Suppressor macrophage treated with lipopolysaccharide for 4 hours (primary cell): Measurements from ENCODE around the gene ZNF883.

Experiments used
- DNase-seq: peaks from one replicate; pipeline ENCODE4 v3.0.0-alpha.2; 2020

ZNF883 gene

DNA sequence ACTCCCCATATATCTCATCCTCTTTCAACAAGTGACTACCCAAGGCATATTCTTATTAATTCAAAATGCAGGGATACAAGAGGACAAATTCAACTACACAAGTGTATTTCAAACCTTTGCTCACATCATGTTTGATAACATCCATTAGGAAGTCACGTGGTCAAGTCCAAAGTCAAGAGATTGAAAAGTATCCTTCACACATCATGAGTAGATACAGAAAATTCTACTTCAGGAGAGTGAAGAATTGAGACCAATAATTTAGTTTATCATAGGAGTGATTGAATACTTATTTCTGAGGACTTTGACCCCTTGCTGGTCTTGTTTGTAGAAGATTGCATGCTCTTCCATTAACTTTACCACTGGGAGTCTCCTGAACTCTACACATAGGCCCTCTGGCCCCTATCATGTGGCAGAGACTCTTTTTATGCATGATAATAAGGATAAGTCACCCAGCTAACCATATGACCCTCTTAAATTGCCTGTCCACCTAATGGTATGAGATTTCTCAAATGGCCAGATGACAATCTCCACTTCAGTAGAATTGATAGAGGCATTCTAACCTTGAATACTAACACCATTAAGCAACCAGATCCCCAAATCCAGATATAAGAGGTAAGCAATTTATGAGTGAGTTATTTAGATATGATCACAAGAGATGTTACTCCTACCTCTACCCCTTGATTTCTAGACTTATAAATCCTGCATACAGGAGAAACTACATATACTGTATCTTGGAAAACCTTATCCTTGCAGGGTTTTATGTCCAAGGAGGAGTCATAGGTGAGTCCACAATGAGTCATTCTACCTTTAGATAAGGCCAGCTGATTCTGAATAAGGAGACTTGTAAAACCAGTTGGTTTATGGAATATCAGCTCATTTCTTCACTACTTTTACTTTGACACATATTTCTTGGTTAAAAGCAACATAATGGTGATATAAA, 94.7 kb downstream of the ZNF883 start:
- no peak for DNase-seq

DNA sequence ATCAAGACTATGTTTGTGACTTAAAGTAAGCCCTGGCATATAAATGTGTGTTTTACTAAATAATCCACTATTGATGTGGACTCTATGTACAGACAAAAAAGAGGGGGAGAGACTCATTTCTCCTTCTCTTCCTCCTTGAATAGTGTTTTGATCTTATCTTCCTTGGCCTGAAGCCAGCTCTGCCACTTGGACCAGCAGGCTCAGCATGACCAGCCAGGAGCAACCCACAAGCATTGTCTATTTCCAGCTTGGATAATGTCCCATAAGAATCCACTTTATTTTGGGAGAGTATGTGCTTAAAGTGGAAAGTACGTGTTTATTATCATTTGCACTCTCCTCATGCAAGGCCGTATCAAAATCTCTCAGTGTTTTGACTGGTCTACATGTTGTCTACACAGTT, 97.5 kb downstream of the ZNF883 start:
- no peak for DNase-seq

DNA sequence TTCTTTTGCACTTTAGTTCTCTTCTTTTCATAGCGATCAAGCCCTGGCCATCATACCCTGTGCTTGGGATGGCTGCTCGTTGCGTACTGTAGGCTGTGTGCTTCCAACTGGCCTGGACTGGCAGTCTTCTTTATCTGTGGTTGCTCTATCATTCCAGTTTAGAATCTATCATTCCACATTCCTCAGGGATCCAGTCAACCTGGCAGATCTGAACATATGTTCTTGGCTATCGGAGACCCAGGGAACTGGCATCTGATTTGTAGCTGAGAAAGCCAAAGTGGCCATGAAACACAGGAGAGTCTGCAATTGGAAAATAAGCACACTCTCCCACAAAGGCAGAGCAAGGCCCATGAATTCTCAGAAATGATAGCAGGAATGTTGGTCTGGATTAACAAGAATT, 98.7 kb downstream of the ZNF883 start:
- no peak for DNase-seq

DNA sequence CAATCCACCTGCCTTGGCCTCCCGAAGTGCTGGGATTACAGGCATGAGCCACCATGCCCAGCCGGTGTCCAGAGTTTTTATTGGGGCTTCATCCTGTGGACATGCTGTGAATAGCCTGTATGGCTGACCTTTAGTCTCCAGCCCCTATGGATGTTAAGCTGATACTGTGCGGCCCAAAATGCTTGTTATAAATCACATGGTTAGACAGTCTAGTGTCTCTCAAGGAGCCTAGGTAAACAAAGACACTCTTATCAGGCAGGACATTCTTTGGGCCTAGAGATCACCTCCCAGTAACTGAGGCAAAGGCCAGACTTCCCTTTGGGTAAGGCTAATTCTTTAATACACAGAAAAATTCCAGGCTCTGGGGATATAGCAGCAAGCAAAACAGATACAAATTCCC, 99.4 kb downstream of the ZNF883 start:
- DNase-seq = no peak

DNA sequence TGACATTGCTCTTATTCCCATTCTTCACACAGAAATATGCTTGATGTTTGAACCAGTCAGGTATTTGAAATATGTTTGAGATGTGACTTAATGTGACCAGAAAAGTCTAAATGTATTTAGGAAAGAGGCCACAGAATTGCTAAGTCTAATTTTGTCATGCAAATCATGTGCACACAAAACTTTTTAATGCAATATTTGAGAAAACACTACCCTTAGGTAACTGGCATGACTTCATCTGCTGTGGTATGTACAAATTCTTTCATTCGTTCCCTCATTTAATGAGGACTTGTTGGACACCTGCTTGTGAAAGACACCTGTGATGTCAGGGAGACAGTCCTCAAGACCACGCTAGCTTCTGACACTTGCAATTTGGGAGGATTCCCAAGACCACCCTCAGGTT, 100.3 kb downstream of the ZNF883 start:
- DNase-seq = no peak
